H1 (cell line): ENCODE data around the gene ZFHX2. TPM values are rescaled to one million over a fixed set of nuclear protein-coding genes. Genes with fewer than 3 reads are reported as not detected.

Experiments used
- JUND ChIP-seq: IDR thresholded peaks from 2 replicates; pipeline ENCODE4 v1.6.1; 2011; ENCODE audit warnings: mild to moderate bottlenecking, improper control_type of control experiment, low read length
- KDM1A ChIP-seq: fragments of 200-600, 300-600 bp; sonication (generic); IDR thresholded peaks from 2 replicates; pipeline ENCODE4 v1.7.1; 2016; ENCODE audit warnings: mild to moderate bottlenecking, low read length, borderline replicate concordance
- SIRT6 ChIP-seq: IDR thresholded peaks from one replicate; pipeline ENCODE4 v1.7.1; 2012; ENCODE audit warnings: low read length, inconsistent platforms
- SP1 ChIP-seq: IDR thresholded peaks from 2 replicates; pipeline ENCODE4 v1.6.1; 2011; ENCODE audit warnings: low read depth, low read length
- SRF ChIP-seq: IDR thresholded peaks from 2 replicates; pipeline ENCODE4 v1.6.1; 2011; ENCODE audit warnings: mild to moderate bottlenecking, low read depth, low read length, moderate library complexity
- polyA plus RNA-seq, 7 experiments: library from polyadenylated mRNA; depleted of rRNA in 3 of 7; stranded (reverse) in 5 of 7; unstranded in 2 of 7; fragments of >200 nt in 5 of 7; fragments of 200-250 nt in 2 of 7; gene quantifications; 1 replicate in 5 of 7; 2 replicates in 1 of 7; 4 replicates in 1 of 7; pipeline versions ENCODE4 v1.2.1 to v1.2.3, GENCODE V29; 2011 to 2013; ENCODE audit warnings: missing spikeins in 2 of 7, mixed read lengths in 2 of 7
- total RNA-seq: library from RNA; stranded (reverse); fragmentation: NEBNext Ultra II Directional; extraction: Animal tissue kit (Norgen Biotek cat#: 25700); gene quantifications from 2 replicates; pipeline ENCODE4 v1.2.1, GENCODE V29; 2021
- TF ChIP-seq, protein P1 (sequence below): fragments of 300-600 bp; sonication (generic); IDR thresholded peaks from 2 replicates; pipeline ENCODE4 v1.7.1; 2012; ENCODE audit warnings: low read length, moderate library complexity, mild to moderate bottlenecking, inconsistent platforms; ENCODE audit not compliant: insufficient replicate concordance
- TF ChIP-seq, protein P2 (sequence below): IDR thresholded peaks from 2 replicates; pipeline ENCODE4 v1.6.1; 2011; ENCODE audit warnings: low read depth, mild to moderate bottlenecking, low read length; ENCODE audit not compliant: insufficient read depth

The ZFHX2 gene
- total and polyA plus RNA-seq, 2 of the 8 experiments (the other 6 are each of a cell fraction or from before 2014, with no cell fraction given): 2.7 to 27.0 TPM

DNA sequence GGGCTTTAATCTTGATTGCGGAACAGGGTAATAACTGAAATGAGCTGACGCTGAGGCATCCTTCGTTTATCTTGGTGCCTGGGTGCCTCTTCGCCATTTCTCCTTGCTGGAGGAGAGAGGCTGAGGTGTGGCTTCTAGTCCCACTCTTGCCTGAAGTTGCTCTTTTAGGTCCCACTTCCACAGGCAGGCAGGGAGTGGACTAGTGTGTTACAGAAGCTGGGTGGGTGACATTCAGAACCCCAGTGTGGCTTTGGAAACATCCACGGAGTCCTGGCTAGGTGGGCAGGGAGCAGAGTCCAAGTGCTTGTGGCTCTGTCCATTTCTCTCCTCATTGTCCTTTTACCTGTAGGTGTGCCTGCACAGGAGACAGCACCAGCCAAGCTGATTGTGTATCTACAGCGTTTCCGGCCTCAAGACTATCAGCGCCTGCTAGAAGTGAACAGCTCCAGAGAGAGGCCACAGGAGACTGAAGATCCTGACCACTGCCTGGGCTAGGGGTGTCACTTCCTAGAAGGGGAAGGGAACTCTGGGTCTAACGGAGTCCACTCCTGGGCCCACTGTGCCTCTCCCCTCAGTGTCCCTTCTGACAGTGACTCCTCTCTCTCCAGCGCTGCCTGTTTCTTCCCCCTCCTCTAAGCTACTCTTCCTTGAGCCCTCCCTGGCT lies 6.9 kb upstream of the ZFHX2 start (continued):
- TF ChIP-seq, protein P1, sequence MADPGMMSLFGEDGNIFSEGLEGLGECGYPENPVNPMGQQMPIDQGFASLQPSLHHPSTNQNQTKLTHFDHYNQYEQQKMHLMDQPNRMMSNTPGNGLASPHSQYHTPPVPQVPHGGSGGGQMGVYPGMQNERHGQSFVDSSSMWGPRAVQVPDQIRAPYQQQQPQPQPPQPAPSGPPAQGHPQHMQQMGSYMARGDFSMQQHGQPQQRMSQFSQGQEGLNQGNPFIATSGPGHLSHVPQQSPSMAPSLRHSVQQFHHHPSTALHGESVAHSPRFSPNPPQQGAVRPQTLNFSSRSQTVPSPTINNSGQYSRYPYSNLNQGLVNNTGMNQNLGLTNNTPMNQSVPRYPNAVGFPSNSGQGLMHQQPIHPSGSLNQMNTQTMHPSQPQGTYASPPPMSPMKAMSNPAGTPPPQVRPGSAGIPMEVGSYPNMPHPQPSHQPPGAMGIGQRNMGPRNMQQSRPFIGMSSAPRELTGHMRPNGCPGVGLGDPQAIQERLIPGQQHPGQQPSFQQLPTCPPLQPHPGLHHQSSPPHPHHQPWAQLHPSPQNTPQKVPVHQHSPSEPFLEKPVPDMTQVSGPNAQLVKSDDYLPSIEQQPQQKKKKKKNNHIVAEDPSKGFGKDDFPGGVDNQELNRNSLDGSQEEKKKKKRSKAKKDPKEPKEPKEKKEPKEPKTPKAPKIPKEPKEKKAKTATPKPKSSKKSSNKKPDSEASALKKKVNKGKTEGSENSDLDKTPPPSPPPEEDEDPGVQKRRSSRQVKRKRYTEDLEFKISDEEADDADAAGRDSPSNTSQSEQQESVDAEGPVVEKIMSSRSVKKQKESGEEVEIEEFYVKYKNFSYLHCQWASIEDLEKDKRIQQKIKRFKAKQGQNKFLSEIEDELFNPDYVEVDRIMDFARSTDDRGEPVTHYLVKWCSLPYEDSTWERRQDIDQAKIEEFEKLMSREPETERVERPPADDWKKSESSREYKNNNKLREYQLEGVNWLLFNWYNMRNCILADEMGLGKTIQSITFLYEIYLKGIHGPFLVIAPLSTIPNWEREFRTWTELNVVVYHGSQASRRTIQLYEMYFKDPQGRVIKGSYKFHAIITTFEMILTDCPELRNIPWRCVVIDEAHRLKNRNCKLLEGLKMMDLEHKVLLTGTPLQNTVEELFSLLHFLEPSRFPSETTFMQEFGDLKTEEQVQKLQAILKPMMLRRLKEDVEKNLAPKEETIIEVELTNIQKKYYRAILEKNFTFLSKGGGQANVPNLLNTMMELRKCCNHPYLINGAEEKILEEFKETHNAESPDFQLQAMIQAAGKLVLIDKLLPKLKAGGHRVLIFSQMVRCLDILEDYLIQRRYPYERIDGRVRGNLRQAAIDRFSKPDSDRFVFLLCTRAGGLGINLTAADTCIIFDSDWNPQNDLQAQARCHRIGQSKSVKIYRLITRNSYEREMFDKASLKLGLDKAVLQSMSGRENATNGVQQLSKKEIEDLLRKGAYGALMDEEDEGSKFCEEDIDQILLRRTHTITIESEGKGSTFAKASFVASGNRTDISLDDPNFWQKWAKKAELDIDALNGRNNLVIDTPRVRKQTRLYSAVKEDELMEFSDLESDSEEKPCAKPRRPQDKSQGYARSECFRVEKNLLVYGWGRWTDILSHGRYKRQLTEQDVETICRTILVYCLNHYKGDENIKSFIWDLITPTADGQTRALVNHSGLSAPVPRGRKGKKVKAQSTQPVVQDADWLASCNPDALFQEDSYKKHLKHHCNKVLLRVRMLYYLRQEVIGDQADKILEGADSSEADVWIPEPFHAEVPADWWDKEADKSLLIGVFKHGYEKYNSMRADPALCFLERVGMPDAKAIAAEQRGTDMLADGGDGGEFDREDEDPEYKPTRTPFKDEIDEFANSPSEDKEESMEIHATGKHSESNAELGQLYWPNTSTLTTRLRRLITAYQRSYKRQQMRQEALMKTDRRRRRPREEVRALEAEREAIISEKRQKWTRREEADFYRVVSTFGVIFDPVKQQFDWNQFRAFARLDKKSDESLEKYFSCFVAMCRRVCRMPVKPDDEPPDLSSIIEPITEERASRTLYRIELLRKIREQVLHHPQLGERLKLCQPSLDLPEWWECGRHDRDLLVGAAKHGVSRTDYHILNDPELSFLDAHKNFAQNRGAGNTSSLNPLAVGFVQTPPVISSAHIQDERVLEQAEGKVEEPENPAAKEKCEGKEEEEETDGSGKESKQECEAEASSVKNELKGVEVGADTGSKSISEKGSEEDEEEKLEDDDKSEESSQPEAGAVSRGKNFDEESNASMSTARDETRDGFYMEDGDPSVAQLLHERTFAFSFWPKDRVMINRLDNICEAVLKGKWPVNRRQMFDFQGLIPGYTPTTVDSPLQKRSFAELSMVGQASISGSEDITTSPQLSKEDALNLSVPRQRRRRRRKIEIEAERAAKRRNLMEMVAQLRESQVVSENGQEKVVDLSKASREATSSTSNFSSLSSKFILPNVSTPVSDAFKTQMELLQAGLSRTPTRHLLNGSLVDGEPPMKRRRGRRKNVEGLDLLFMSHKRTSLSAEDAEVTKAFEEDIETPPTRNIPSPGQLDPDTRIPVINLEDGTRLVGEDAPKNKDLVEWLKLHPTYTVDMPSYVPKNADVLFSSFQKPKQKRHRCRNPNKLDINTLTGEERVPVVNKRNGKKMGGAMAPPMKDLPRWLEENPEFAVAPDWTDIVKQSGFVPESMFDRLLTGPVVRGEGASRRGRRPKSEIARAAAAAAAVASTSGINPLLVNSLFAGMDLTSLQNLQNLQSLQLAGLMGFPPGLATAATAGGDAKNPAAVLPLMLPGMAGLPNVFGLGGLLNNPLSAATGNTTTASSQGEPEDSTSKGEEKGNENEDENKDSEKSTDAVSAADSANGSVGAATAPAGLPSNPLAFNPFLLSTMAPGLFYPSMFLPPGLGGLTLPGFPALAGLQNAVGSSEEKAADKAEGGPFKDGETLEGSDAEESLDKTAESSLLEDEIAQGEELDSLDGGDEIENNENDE: no peak
- no peak for TF ChIP-seq SP1
- no peak for TF ChIP-seq KDM1A
- TF ChIP-seq JUND: no peak
- TF ChIP-seq, protein P2, sequence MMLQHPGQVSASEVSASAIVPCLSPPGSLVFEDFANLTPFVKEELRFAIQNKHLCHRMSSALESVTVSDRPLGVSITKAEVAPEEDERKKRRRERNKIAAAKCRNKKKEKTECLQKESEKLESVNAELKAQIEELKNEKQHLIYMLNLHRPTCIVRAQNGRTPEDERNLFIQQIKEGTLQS: no peak
- no peak for TF ChIP-seq SIRT6
- TF ChIP-seq SRF: no peak
